GM04504 (cell line): ENCODE results near the gene DLGAP4.

ENCODE experiments used
- DNase-seq: peaks from one replicate; pipeline ENCODE4 v3.0.0-alpha.2; 2012; ENCODE audit warnings: low read depth

DLGAP4 gene

GRCh38 chr20:36477475-36477874, 171.3 kb downstream of the DLGAP4 start:
- DNase-seq: no peak

DNA sequence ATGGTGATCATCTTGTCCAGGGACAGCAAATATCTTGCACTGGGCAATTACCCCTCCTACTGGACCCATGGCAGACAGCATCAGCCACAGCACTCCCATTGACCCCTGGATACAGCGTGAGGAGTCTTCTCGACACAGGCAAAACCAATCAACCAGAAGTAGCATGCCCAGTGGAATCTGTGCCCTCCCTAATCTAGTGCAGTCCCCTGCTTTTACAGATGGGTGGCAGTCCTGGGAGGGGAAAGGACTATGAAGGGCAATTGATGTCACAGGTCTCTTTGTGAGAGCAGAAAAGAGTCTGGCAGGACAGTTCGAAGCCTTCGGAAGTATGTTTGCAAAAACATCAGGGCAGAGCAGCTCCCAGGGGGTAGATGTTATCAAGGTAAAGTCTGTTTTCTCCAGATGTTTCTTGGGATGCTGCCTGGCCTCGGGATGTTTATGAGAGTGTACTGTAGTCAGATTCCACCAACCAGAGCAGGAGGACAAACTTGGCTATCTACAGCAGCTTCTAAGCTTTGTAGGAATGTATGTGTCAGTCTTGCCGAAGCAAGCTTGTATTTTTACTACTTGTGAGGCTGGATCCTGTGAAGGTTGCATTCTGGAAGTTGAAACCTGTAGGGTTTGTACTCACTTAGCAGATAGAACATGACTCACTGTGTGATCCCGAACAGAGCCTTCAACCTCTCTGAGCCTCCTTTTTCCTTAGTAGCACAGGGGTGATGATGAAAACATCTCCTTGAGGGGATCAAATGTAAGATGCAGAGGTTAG, 172.2 kb downstream of the DLGAP4 start:
- DNase-seq: no peak

GRCh38 chr20:36479938-36480337, 173.8 kb downstream of the DLGAP4 start:
- no peak for DNase-seq

DNA sequence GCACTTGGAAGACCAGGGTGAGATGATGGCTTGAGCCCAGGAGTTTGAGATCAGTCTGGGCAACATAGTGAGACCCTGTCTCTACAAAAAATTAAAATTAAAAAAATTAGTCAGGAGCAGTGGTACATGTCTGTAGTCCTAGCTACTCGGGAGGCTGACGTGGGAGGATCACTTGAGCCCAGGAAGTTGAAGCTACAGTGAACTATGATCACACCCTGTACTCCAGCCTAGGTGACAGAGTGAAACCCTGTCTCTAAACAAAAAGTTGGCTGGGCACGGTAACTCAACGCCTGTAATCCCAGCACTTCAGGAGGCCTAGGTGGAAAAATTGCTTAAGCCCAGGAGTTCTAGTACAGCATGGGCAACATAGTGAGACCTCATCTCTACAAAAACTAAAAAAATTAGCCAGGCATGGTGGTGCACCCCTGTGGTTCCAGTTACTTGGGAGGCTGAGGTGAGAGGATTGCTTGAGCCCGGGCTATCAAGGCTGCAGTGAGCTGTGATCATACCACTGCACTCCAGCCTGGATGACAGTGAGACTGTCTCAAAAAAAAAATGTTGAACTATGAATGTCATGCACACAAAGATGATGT, 174.4 kb downstream of the DLGAP4 start:
- DNase-seq: no peak

DNA sequence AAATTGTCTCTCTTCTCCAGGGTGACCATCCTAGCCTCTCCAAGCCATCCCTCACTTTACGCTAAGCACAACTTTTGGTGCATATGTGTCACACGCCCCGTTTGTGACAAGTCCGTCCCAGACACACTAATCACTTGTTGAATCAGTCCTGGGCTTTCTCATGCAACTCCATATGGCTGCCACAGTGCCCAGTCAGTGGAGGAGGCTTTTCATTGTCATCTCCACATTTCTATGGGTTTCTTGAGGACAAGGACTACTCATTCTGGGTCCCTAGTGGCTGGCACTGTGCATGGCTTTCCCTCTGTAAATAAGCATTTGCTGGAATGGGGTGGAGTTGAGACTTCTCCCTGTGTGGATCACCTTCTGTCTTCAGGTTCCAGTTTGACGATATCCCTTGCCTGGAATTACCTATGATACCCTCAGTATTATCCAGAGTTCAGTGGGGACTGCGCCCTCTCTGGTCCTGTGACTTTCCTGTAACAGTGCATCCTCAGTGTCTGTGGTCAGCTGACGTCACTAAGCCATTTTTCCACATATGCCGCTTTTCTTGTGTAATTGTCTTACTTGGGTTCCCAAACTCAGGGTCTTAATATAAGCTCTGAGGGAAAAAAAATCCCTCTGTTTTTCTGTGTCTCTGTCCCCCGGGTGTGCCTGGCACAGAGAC, 175.4 kb downstream of the DLGAP4 start:
- DNase-seq: no peak

DNA sequence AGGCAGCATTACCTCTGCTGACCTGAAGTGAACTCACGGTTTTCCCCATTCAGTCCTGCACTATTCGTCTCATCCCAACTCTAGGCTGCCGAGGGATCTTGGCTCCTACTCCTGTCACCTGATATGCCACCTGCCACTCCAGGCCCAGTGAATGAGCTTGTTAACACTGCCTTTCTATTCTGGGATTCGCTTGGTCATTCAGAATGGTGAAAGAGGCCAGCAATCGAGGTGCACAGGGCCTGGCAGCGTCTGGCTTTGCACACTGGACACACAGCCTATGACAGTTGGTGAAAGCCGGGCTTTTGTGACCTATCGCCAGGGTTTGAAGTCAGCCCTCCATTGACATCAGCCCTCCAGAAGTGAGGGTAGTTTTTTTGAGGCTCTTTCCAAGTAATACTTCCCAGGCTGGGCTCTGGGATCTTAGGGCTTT, 175.9 kb downstream of the DLGAP4 start:
- DNase-seq: no peak

- DNase-seq: no peak
Measured at GRCh38 chr20:36483209-36483918, 177.2 kb downstream of the DLGAP4 start.

DNA sequence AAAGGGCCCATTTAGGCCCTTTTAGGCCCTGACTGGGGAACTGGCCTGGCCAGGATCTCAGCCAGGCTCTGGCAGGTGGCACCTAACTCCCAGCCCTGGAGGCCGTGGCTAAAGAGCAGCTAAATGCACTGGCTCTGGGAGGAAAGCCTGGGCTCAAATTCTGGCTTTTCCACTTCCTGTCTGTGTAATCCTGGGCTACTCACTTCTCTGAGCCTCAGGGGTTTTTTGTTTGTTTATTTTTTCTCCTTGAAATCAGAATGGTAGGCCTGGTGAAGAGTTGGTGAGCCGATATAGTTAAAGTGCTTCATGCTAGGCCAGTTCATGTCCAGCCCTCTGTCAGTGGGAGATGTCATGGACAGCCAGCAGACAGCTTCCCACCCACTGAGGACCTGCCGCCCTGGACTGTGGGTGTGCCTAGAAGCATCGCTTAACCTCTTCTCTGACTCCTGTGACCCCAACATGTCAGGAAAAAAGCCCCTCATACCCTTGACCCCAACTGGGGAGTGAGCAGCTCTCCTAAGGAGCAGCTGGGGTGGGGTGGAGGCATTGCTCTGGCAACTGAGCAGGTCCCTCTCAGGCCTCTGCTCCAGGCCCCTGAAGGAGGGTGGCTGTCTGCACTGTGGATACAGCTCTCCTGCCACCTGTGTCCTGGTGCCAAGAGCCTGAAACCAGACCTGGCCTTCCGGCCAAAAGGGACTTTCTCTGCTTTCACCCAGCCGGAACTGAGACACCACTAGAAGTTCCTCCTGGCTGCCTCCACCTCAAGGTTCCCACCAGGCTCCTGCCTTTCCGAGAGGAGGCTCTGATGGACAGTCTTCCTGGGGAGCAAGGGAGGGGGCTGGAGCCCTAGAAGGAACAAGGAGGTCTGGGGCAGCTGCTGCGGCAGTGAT, 178.0 kb downstream of the DLGAP4 start:
- DNase-seq: no peak

DNA sequence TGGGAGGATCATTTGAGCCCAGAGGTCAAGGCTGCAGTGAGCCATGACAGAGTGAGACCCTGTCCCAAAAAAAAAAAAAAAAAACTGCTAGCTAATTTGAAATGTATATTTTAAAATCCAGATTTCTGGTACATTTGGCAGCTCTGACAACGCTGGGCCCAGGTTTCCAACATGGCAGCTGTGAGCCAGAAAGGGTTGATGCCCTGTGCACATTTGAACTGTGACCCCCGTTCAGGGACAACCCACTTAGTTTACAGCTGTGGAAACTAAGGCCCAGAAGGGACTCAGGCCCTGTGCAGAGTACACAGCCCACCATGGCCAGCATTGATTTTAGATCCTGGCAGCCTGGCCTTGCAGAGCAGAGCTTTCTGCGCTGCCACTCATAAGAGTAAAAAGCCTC, 179.1 kb downstream of the DLGAP4 start:
- DNase-seq: no peak

DNA sequence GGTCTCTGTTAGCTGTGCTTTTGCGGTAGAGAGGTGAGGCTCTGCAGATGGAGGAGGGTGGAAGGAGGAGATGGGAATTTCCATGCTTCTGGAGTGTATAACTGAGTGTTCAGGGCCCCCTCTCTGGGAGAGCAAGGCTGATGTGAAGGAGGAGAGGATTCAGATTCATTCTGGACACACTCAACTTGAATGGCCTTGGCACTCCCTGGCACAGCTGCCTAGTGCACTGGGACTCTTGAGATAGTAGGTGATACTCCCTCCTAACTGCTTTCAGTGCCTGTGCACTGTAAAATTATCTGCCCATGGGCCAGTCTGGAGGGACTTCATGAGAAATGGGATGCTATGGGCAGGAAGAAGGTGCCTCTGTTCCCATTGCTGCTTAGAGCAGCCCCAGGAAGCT, 180.9 kb downstream of the DLGAP4 start:
- no peak for DNase-seq

DNA sequence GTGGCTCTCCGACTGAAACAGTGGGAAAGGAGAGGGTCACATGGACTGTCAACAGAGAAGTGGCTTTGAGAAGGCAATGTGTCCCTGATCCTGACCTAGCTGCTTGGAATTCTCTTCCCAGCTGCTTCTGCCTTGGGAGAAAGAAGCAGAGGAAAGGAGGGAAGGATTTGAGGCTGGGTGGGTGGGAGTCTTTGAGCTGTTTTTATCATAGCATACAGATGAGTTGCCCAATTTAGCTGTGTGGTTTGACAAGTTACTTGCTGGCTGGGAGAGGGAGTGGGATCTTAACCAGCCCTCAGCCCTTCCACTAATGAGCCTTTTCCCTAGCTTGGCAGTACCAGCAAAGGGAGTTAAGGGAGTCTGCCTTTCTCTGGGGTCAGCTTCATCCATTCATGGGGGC, 184.1 kb downstream of the DLGAP4 start:
- DNase-seq: no peak

- no peak for DNase-seq
Measured at GRCh38 chr20:36491901-36492617, 185.9 kb downstream of the DLGAP4 start.

- DNase-seq: no peak
Measured at GRCh38 chr20:36493051-36493800, 187.1 kb downstream of the DLGAP4 start.

GRCh38 chr20:36493801-36494114, 187.6 kb downstream of the DLGAP4 start:
- DNase-seq: peak; percentile 76

DNA sequence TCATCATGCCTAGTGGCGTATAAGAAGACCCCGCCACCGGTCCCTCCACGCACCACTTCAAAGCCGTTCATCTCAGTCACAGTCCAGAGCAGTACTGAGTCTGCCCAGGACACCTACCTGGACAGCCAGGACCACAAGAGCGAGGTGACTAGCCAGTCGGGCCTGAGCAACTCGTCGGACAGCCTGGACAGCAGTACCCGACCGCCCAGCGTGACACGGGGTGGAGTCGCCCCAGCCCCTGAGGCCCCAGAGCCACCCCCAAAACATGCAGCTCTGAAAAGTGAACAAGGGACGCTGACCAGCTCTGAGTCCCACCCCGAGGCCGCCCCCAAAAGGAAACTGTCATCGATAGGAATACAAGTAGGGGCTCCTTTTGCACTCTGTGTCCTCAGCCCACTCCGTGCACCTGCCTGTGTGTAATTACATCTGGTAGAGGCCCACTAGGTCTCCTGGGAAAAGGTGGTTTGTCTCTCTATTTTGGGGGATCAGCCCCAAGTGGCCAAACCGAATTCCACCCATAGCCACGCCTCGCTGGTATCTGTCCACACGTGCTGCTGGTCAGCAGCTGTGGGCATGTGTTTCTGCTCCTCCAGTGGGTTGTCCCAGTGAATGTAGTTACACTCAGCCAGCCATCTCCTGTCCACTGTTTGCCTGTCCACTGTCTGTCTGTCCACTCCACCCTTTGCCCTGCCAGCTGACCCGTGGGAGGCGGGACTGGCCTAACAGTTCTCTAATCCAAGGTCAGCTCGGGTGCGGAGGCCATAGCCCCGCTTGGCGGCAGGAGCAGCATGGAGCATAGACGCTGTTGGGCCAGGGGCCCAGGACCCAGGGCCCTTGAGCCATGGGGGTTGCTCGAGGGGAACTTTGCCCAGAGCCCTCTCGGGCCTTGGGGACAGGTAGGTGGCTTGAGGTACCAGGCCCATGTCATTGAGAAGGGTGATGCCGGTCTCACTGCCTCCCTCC, 190.8 kb downstream of the DLGAP4 start:
- no peak for DNase-seq

- DNase-seq: no peak
Measured at GRCh38 chr20:36497856-36498255, 191.7 kb downstream of the DLGAP4 start.

DNA sequence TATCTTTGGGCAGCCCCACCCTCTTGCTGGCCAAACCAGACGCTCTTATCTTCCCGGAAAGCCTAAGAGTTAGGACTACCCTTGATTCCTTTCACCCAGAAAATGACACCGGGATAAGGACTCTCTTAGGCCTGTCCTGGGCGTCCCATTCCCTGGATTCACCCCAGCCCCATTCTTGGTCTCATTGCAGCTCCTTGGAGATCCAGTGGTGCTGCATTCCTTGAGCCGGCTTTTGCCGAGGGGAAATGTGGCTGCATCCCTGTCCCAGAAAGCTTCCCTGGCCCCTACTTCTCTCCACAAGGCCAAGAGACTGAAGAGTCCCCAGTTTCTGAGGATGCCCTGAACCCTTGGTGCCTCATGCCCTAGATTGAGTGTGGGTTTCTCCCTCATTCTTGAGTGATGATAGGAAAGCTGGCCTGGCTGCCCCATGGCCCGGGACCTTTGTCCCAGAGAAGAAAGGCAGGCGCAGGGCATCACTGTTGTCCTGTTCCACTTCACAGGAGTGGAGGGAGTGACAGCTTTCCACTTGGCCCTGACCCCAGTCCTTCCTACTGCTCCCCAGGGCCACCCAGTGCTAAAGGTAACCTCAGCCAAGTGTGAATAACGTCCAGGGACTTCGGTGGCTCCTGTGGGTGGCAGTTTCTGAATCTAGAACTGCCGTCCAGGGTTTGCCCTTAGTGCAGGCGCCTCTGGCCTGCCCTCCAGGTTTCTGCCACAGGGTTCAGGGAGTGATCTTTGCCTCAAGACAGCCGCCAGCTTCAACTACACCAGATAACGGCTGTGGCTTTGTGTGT, 192.4 kb downstream of the DLGAP4 start:
- DNase-seq: no peak

DNA sequence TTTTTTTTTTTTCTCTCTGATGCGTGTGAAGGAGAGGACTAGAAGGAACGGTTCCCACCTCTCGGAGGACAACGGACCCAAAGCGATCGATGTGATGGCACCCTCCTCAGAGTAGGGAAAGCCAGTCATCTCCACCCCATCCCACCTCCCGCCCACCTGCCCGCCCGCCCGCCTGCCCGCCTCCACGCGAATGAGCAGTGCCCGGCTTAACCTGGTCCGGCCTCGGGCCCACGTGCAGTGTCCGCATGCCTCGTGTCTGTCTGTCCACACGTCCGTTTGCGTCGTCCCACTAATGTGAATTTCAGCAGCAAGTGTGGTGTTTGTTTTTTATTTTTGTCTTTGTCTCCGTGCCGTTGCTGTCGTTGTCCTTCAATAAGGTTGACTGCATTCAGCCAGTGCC, 193.1 kb downstream of the DLGAP4 start:
- no peak for DNase-seq
